ENCODE measurements around the gene OPRL1.
"Not testable (repeated sequence)": the region's sequence is repeated elsewhere in the genome, so short reads cannot be mapped to it uniquely, and the experiment has no call there.

Gene OPRL1

GRCh38 chr20:64119681-64120341, 39.9 kb downstream of the OPRL1 start:
- no peak overlapping the region for H3K4me3 ChIP-seq (ENCODE audit: low read depth, low read length)
- DNase-seq (ENCODE audit: low read depth), result no peak
- TF ChIP-seq CTCF (conservative IDR thresholded peaks at IDR 0.05; ENCODE audit: low read depth, low read length), result no peak

GRCh38 chr20:64121586-64121985, 41.7 kb downstream of the OPRL1 start:
- no peak for DNase-seq (ENCODE audit: low read depth)
- H3K4me3 ChIP-seq (ENCODE audit: low read depth, low read length), result no peak overlapping the region
- no peak for TF ChIP-seq CTCF (conservative IDR thresholded peaks at IDR 0.05; ENCODE audit: low read depth, low read length)

GRCh38 chr20:64122927-64123326, 43.0 kb downstream of the OPRL1 start:
- not testable (repeated sequence) for H3K4me3 ChIP-seq (ENCODE audit: low read depth, low read length); DNase-seq (ENCODE audit: low read depth)

GRCh38 chr20:64123517-64123916, 43.6 kb downstream of the OPRL1 start:
- H3K4me3 ChIP-seq (ENCODE audit: low read depth, low read length); DNase-seq (ENCODE audit: low read depth): not testable (repeated sequence)

GRCh38 chr20:64129146-64129782, 49.4 kb downstream of the OPRL1 start:
- no peak overlapping the region for H3K4me3 ChIP-seq (ENCODE audit: low read depth, low read length)
- DNase-seq (ENCODE audit: low read depth), result no peak
- no peak for TF ChIP-seq CTCF (conservative IDR thresholded peaks at IDR 0.05; ENCODE audit: low read depth, low read length)

- DNase-seq (ENCODE audit: low read depth), result no peak
- no peak overlapping the region for H3K4me3 ChIP-seq (ENCODE audit: low read depth, low read length)
- no peak for TF ChIP-seq CTCF (conservative IDR thresholded peaks at IDR 0.05; ENCODE audit: low read depth, low read length)
Observed at GRCh38 chr20:64130271-64130670, 50.4 kb downstream of the OPRL1 start.

- no peak for TF ChIP-seq CTCF (conservative IDR thresholded peaks at IDR 0.05; ENCODE audit: low read depth, low read length)
- no peak for DNase-seq (ENCODE audit: low read depth)
- H3K4me3 ChIP-seq (ENCODE audit: low read depth, low read length), result no peak overlapping the region
Observed at GRCh38 chr20:64130876-64131275, 51.0 kb downstream of the OPRL1 start.

- DNase-seq (ENCODE audit: low read depth), result peak; percentile 24
- TF ChIP-seq CTCF (conservative IDR thresholded peaks at IDR 0.05; ENCODE audit: low read depth, low read length), result peak; percentile 38
Observed at GRCh38 chr20:64131406-64131805, 51.5 kb downstream of the OPRL1 start.

More at GRCh38 chr20:64131406-64131805, 51.5 kb downstream of the OPRL1 start:
- no peak overlapping the region for H3K4me3 ChIP-seq (ENCODE audit: low read depth, low read length)
